Dermis microvascular lymphatic vessel endothelial cell (primary cell): ENCODE results near the gene IFITM2. TPM values are rescaled to one million over a fixed set of nuclear protein-coding genes. Genes with fewer than 3 reads are reported as not detected.
"Not testable (repeated sequence)": the region's sequence is repeated elsewhere in the genome, so short reads cannot be mapped to it uniquely, and the experiment has no call there.

Experiments
- DNase-seq, 2 donors: peaks; one replicate each; pipeline versions ENCODE4 v3.0.0 to v3.0.0-alpha.2; 2010; ENCODE audit warnings: low read depth in 2 of 2
- total RNA-seq: library from RNA; depleted of rRNA; stranded (reverse); fragments of >200 nt; gene quantifications from 2 replicates; pipeline ENCODE4 v1.2.1, GENCODE V29; 2014

IFITM2 gene
- total RNA-seq, 1 donor from 2014 or later, result 23.1 TPM

GRCh38 chr11:281486-282161, 26.0 kb upstream of the IFITM2 start:
- no peak for DNase-seq

DNA sequence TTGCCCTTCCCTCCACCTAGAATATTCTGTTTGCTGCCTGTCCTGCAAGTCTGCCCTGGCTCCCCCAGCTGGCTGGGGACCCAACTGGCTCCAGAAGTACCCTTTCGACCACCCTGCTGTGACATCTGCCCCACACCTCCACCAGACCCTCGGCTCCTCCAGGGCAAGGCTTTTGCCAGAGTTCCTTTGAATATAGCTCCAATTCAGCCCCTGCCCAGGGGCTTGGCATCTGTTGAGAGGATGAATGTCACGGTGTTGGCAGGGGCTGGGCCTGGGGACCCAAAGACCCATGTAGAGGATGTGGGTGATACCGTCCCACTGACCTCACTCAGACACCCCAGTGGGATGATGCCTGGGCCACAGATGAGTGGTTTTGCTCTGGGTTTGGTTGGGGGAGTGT, 25.4 kb upstream of the IFITM2 start:
- no peak for DNase-seq

GRCh38 chr11:282630-283360, 24.8 kb upstream of the IFITM2 start:
- DNase-seq, result no peak

GRCh38 chr11:283405-284104, 24.1 kb upstream of the IFITM2 start:
- DNase-seq, result no peak

GRCh38 chr11:284105-285020, 23.3 kb upstream of the IFITM2 start:
- no peak for DNase-seq

GRCh38 chr11:285021-285893, 22.4 kb upstream of the IFITM2 start:
- DNase-seq, result no peak

DNA sequence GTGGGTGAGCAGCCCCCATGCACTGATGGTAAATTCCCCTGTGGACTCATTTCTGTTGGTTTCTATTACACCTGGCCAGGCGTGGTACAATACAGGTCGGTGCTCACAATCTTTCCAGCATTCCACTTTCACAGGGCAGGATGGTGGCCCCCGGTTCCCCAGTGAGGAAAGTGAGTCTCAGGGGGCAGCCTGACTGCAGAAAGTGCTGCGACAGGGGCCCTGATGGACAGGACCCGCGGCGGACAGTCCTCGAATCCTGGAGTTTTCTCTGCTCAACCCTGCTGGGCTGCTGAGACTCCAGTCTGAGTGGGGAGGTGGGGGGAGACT, 21.8 kb upstream of the IFITM2 start:
- DNase-seq, result no peak

- not testable (repeated sequence) for DNase-seq
Observed at GRCh38 chr11:286977-287820, 20.4 kb upstream of the IFITM2 start.

- no peak for DNase-seq
Observed at GRCh38 chr11:287821-288477, 19.7 kb upstream of the IFITM2 start.

DNA sequence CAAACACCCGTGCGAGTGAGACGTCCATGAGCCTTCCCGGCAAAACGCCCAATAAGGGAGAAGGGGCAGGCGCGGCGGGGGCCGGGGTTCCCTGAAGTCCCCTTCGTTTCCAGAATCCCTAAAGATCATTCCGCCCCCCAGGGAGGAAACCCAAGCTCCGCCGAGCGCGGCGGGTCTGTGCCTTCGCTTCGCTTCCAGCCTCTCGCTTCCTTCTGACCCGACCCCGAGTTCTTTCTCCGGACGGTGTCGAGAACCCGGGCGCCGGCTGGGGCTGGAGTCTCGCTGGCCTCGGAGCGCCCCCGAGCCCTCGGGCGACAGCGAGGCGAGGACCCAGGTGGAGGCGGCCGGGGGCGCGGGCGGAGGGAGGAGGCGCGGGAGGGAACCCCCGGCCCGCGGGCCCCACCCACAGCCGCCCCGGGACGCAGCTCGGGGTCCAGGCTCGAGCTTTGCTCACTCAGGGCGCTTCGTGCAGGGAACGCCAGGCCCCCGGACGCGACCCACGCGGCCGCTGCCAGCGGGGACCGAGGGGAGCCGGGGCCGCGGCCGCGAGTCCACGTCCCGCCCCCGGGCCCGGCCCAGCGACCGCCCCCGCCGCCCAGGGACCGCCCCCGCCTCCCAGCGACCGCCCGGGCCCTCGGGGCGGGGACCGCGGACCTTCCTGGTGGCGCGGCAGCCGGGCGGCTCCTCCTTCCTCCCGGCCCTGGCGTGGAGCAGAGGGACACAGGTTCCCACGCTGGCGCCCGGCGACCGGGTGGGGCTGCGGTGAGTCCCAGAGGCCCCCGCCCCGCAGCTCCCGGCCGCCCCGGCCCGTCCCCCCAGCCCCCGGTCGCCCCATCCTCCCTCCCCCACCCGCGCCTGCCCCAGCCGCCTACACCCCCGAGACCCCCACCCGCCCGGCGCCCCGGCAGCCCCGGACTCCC, 18.9 kb upstream of the IFITM2 start, which contains the start of gene PGGHG:
Gene PGGHG (plus strand): TSS at position 649 of the 920 bp plus-strand sequence. CDS start 691 bp downstream, outside the sequence.
- DNase-seq, result peak in 1 of 2 donors; percentile 57

- DNase-seq, result no peak
Observed at GRCh38 chr11:289398-289711, 18.3 kb upstream of the IFITM2 start.

- no peak for DNase-seq
Observed at GRCh38 chr11:289712-290620, 17.6 kb upstream of the IFITM2 start.

GRCh38 chr11:290621-291231, 16.9 kb upstream of the IFITM2 start:
- no peak for DNase-seq

DNA sequence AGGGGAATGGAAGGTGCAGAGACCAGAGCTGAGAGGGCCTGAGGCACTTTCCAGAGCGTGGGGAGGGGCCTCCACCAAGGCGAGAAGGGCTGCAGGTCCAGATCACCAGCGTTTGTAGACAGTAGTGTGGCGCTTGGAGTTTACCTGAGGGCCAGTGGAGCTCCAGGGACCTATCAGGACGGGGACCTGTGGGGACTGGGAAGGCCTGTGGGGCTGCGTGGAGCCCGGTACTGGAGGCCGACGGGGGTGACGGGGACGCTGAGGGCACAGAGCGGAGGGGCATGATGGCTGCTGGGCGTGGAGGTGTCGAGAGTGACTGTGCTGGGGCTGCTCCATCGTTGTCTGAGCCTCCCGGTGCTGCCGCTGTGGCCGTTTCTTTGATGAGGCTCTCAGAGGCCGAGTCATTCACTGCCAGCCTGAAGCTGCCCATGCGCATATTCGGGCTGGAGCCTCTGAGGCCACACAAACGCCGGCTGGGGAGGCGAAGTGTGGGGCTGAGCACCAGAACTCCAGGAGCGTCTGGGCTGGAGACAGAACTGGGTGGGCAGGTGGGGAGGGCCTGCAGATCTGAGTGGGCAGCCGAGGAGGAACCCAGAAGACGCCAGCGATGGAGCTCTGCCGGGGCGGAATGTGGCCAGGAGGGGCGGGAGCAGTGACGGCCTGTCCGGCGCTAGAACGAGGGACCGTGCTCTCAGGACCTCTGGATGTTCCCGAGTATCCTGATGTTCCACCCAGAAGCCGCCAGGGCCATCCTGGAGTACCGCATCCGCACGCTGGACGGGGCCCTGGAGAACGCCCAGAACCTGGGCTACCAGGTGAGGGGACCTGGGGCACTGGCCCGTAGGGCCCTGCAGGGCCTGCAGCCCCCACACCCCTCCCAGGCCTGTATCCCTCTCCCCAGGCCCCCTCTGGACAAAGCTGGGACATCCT, 16.1 kb upstream of the IFITM2 start:
- DNase-seq, result no peak
